GM18502 (cell line): ENCODE data around the gene RAD9A.

Source experiments
- ATAC-seq: cut with Tn5 transposase; IDR thresholded peaks from one replicate; pipeline ENCODE4 v1.9.1; 2021; ENCODE audit warnings: mild to moderate bottlenecking; ENCODE audit not compliant: unreplicated experiment, poor library complexity

Gene RAD9A

DNA sequence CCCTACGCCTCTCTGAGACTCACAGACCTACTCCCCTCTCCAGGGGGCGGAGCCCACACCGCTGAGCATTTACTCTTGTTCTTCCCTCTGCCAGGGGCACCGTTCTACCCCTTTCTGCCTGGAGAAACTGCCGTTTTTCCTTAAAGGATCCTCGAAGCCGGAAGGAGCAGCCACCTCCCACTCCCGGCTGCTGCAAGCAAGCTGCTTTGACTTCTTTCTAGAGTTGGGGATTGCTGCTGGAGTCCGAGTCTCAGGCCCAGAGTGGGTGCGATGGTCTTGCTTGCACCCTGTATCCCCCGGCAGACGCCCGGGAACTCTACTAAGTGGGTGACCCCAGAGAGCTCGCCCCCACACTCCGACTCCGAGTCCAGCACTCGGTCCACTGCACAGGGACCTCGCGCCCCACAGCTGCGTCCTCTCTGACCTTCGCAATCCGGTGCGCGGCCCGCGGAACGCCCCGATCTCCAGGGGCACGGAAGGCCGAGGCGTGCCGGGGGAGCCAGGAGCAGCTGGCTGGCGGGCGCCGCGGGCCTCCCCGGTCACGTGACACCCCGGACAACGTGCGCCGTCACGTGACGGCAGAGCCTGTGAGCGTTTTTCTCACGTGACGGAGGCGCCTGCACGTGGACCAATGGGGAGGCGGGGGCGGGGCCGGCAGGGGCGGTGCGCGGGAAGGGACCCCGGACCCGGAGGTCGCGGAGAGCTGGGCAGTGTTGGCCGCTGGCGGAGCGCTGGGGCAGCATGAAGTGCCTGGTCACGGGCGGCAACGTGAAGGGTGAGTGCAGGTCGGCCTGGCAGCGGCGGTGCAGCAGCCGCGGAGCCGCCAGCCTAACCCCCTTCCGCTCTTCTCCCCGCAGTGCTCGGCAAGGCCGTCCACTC, at the start of gene RAD9A:
Gene RAD9A (plus strand): TSS at position 683 of the 879 bp plus-strand sequence. CDS start 59 bp downstream, at position 742.
- ATAC-seq, result peak; percentile 67

DNA sequence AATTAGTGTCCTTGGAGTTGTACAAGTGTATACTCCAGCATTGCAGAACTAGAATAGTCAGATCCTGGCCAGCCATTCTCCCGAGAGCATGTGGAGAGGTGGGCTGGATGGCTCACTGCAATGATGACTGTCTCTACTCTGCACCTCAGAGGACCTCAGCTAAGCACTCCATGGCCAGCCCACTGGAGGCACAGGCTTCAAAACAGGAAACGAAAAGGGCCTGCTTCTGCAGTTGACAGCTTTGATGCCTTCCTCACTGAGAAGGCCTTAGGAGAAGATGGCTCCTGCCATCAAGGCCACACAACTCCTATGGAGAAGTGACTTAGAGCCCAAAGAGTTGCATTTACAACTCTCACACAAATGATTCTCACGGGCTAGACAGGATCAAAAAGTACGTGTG, 47.5 kb upstream of the RAD9A start:
- no peak for ATAC-seq

DNA sequence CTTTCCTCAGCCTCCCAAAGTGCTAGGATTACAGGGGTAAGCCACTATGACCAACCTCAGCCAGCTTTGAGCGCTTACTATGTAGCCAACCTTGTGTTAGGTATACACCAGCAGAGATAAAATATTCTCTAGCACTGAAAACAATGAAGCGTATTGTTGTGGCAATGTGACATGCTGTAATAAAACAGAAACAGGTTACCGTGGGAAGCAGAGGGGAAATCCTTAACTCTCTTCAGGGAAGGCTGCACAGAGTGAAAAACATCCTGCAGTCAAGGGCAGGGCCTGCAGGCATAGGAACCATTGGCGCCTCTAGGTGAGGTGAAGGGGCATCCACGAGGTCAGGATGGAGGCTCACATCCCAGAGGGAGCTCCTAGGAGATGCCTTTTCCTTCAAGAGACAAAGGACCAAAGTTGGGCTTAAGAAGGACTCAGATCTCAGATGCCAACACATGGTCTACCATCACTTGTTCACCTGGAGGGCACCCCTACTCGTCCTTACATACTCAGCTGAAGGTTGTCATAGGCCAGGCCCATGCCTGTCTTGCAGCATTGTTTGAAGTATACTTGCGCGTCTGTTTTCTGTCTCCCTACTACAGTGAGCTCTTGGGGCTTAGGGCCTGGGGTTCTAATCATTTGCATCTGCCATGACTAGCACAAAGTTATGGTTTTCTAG, 46.4 kb upstream of the RAD9A start:
- no peak for ATAC-seq

DNA sequence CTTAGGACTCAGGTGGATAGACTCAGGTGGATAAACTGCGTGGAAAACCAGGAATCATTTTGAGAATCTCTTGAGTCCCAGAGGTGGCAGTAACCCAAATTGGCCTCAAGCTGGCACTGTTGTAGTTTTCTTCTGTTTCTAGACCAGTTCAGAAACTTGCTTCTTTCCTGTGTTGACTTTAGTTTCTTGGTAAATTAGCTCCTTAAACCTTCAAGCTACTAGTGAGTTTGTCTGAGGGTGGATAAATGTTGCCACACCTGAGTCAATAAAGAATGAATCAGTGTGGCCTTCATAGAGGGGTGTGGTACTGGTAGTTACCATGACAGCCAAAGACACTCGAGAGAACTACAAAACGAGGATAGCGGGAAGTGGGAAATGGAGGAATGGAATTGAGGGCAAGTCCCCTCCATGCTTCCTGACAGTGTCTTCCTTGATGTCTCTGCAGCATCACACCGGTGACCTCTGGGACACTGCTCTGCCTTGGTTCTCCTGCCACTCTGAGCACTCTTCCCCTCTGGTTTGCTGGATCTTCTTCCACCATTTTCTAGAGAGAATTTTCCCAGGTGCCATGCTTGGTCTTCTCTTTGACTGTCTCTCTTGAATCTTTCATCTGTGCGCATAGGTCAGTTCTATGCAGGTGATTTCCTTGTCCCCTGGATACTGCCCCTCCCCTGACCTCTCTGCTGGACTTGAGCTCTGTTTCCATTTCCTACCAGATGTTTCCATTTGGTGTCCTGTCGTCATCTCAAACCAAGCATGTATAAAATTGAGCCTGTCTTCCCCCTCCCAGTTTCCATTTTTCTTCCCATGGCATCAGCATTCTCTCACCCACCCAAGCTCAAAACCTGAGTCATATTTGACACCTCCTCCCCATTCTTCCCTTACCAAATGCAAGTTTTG, 45.6 kb upstream of the RAD9A start:
- ATAC-seq, result no peak

DNA sequence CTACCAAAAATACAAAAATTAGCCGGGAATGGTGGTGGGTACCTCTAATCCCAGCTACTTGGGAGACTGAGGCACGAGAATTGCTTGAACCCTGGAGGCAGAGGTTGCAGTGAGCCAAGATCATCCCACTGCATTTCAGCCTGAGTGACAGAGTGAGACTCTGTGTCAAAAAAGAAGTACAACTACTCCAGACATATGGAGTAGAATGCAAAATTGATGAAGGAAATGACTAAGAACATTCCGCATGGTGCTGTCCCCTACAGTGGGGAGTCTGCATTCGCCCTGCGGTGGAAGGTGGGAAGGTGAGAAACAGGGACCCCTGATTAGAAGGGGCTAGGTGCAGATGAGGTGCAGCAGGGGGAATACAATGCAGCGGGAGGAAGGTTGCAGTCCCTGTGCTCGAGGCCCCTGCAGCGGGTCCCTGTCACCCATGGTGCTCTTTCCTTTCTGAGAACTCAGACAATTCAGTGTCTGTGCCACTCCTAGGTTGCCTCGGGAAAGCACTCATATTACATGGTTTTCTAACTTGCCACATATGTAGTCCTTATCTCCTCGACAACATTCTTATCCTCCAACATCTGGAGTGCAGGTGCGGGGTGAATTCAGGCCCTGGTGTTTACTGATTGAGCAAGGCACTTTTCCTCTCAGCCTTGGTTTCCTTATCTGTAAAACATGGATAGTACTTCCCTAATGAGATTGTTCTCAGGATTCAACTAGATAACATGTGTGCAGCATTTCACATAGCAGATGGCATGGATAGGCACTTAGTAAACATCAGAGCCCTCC, 43.6 kb upstream of the RAD9A start:
- ATAC-seq, result no peak

DNA sequence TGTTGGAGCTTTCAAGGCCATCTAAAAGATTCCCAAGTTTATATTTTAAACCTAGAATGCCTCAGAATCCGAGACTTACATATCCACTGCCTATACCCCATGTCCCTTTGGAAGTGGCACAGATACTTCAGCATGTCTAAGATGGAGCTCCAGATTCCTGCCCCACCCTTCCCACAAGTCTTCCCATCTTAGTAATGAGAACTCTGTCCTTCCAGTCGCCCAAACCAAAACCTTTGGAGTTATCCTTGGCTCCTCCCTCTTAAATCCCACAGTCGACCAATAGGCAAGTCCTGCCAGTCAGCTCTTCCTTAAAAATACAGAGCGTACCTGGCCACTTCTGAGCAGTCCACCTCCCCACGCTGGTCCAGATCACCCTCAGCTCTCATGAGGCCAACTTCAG, 42.8 kb upstream of the RAD9A start:
- no peak for ATAC-seq

DNA sequence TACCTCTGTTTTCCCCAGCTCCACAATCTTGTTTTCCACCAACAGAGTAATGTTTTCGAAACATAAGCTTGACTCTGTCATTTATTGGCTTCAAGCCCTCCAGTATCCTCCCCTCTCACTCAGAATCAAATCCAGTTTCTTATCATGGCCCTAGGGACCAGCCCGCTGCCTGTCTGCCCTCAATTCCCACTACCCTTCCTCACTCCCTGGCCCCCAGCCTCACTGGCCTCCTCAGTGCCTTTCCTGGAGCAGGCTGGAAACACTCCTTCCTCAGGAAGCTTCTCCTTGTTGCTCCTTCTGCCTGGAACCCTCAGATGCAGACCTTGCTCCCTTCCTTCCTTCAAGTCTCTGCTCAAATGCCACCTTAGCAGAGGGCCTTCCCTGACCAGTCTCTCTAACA, 42.3 kb upstream of the RAD9A start:
- ATAC-seq, result no peak

DNA sequence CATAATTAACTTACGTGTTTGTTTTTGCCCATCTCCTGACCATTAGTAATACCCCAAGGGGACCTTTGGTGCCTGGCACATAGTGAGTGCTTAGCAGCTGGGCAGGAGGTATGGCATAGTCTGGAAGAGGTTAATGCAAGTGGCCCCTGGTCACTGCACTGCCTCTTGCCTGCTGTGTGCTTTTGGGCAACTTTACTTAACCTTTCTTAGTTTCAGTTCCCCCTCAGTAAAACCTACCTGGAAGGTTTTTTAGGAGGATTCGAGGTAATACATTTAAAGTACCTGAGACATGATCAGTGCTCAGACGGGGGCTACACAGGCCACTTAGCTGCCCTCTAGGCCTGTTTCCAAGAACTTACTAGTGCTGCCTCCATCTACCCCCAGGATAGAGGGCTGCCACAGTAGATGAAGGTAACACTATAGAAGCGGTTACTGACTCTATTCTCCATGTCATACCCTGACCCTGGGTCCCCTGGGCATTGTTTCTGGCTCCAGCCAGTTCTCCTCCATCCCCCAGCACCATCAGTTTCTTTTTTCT, 41.8 kb upstream of the RAD9A start:
- ATAC-seq, result no peak

DNA sequence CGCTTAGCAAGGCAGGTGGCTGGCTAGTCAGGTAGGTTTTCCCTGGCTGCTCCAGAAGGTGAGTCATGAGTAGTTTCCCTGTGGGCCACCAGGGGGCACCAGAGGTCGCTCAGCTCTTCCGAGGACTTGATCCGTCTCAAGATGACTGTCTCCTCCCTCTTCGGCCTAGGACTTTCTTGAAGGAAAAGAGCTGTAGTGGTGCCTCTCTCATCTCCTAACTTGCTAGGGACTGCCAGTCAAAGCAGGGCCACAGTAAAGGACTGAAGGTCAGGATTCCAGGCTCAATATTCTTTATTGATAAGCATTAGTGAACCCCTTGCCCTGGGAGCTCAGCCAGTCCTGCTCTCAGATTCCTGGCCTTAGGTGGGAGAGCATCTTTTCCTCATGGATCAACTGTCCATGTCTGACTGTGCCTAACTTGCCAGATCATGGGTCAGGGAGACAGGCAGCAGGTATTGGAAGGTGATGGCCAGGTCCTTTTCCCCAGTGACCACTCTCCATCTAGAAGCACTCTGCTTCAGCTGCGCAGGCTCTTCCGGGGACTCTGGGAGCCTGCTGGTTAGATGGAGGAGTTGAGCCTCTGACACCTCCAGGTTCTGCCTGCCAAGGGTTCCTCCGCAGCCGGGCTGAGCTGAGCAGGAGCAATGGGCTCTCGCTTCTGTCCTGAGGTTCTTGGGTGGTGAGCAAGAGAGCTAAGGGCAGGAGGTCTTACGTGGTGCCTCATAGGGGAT, 40.3 kb upstream of the RAD9A start:
- ATAC-seq, result no peak

DNA sequence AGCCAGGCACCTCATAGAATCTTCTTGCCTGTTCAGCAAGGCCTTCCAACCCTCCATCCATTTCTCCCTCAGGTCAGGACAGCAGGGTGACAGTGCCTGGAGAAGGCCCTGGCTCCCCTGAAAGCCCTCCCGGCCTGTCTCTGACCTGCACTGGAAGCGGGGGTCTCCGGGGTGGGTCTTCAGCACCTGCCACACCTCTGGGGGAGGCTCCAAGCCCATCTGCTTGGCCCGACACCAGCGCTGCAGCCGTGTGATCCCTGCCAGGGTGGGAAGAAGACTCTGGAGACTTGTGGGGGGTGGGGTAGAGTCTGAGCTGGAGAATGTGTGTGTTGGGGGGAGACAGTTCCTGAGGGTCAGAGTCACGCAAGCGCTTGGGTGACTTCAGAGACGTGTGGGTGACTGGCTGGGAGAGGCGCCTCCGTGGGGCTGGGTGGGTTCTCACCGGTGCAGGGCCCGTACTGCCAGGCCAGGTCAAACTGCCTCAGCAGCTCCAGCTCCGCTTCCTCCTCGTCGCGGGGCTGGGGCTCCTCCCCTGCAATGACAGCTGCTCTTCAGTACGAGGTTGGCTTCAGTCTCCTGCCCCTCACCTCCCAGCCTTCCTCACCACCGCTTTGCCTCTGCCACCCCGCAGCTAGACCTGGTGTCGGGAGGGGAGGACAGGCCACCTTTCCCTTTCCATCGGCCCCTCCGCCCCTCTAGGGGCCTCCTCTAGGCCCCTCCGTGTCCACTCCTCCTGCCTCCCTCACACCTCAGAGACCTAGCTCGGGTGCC, 39.1 kb upstream of the RAD9A start:
- peak; percentile 11 for ATAC-seq

DNA sequence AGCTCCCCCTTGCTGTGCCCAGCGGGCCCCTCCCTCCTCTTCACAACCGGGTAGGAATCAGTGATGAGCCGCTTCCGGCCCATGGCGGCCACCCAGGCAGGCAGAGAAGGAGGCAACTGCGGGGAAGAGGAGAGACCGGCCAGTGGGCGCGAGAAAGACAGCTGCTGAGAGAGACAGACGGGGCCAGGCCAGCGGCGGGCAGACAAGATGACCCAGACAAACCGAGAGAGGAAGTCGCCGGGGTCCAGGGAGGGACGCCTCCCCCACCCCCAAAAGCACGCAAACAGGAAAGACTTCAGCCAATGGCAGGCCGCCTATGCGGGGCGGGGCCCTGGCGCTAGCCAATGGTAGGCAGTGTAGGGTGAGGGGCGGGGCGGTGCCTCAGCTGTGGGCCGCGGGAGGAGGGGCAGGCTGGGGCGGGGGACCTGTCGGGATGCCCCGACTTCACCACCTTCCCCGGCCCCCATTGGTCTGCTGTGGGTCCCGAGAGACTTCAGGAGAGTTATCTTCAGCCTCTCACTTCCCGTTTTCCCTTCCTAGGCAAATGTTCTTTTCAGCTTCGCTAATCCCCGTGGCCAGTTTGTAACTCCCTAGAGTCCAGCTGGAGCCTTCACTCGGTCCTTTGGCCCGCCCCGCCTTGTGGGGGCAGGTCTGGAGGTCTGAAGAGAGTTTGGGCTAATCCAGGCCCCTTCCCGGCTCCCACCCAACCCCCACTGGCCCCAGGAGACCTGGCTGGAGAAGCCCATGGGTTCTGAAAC, 38.3 kb upstream of the RAD9A start, which contains the start of gene POLD4:
Gene POLD4 (minus strand): TSS at position 230 of the 758 bp plus-strand sequence. CDS start 147 bp downstream, at position 83.
- peak; percentile 77 for ATAC-seq

DNA sequence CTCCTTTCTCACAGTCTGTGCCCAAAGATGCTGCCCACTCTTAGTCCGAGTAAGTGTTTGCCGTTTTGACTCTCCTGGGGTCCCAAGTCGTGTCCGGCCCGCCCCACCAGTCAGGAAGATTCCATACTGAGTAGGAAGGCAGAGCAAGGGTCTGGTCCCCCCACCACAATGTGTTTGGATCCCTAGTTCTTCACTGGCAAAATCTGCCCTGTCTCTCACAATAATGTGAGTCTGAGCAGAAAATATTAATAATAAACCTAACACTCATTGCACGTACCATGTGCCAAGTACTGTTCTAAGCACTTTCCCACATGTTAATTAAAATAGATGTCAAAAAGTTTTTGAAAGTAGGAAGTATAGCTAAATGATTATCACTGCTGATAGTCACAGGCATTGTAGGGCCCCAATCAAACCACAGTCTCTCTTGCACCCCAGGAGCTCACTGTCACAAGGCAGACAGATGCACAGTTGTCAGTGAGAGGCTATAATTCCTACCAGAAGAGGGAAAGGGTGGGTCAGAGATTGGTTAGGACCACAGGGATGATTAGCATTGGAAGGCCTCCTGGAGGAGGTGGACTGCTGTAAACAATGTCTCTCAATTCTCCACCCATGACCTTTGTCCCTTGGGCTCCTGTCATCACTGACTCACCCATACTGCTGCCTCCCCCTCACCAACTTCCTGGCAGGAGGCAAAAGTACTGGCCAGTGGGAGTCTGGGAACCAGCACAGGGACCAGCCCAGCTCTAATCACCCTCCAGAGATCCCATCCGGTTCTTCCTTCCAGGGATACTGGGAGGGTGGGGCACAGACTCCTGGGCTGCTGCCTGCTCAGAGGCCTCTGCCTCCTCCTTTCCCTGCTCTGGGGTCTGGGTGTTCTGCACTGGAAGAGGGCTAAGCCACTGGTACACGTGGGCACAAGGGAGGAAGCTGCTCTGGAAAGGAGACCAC, 37.4 kb upstream of the RAD9A start:
- no peak for ATAC-seq

DNA sequence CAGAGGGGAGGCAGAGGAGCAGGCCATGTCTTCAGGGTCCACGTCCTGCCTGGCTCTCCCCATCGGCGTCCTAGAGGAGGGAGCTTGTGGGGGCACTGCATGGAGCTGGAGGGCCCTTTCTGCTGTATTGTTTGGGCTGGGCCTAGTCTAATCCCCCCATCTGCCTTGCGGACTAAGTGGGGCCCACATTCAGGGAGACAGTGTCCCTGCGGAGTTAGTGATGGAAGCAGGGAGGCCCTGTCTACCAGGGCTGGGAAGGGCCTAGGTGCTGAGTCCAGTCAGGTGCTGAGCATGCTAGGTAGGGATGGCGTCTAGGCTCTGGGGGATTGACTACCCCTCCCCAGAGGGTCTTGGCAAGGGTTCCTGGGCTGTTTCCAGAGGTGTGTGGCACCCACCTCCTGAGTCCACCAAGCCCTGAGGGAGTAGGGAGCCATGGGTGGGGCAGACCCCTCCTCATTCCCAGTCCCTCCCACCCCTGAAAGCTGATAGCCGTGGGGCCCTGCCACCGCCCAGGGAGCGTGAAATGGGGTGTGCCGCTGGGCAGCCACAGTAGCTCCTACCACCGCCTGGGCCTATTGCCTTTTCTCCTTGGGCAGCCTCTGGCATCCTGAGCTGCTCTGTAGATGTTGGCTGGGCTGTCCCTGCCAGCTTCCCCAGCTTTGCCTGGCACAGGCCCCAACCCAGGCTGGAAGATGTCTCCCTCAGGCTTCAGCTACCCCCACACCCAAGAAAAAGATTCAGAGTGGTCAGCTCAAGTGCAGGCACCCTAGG, 36.6 kb upstream of the RAD9A start:
- no peak for ATAC-seq

DNA sequence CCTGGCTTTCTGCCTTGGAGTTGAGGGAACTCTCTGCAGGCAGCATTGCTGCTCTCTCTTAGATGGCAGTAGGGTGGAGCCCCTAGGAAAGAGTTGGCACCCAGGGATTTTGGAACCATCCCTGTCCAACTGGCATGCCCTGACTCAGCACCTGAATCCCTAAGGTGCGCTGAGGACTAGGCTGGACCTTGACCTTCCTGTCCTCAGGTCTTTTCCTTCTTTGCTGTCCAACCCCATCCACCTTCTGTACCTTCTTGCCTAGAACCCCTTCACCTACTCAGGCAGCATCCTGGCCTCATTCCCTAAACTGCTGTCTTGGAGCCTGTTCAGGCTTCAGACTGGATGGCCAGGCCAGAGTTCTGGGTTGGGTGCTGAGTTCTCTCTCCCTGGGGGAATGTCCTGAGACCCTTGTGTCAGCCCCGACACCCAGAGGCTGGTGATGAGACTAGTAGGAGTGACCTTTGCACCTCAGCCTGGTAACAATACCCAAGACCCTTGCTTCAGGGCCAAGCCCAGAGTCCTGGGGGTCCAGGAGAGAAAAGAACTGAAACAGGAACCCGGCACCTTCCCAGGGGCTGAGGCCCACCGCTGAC, 35.9 kb upstream of the RAD9A start:
- no peak for ATAC-seq

DNA sequence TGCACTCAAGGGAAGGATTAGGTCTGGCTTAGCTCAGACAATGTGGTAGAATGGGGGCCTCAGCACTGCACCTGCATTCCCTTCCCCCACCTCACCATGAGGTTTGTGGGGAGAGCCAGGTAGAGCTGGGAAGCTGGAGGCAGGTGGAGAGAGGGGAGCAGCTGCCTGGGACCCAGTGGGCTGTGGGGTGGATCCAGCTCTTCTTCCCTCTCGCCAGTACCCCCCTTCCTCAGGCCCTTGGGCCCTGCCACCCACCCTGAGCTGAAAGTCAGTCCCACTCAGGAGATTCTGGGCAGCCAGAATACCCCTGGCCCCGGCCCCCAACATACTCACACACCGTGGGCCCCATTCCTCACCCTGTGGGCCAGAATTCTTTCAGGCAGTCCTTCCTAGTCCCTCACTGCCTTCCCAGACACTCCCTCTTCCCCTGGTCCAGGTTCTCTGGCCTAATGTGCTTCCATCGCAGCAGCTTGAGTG, 35.4 kb upstream of the RAD9A start:
- ATAC-seq, result no peak
